Fibroblast of villous mesenchyme (primary cell): ENCODE data around the gene RPL23. TPM values are rescaled to one million over a fixed set of nuclear protein-coding genes. Genes with fewer than 3 reads are reported as not detected.

Source experiments
- DNase-seq: peaks from one replicate; pipeline ENCODE4 v3.0.0-alpha.2; 2010; ENCODE audit warnings: low read depth
- H3K4me3 ChIP-seq: 2 replicates; pipeline ENCODE4 v1.5.1; 2011; ENCODE audit warnings: low read depth, mild to moderate bottlenecking, low read length
- total RNA-seq: library from RNA; depleted of rRNA; stranded (reverse); fragments of >200 nt; gene quantifications from 2 replicates; pipeline ENCODE4 v1.2.3, GENCODE V29; 2012
- TF ChIP-seq, protein P1 (sequence below): IDR thresholded peaks from 2 replicates; pipeline ENCODE4 v1.5.1; 2012; ENCODE audit warnings: low read depth, mild to moderate bottlenecking, low read length; ENCODE audit not compliant: insufficient read depth

RPL23 gene
- total RNA-seq, 1 donor = 1,112 TPM

DNA sequence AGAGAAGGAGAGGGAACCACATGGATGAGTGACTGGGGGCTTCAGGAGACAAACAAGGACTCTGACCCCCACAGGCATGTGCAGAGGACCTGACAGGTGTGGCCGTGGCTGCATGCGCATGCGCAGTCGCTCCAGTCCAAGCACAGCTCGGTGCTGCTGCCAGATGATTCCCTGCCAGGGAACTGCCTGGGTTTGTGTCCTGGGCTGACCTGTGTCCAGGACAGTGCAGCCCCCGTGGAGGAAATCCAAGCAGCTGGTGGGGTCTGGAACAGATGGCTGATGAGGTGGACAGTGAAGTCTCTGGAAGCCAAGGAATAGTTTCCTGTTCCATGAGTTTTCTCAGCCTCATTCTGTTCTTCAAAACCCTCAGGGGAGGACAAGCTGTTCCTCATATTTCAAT is 43.7 kb upstream of the RPL23 start:
- DNase-seq = peak; percentile 71
- TF ChIP-seq, protein P1, sequence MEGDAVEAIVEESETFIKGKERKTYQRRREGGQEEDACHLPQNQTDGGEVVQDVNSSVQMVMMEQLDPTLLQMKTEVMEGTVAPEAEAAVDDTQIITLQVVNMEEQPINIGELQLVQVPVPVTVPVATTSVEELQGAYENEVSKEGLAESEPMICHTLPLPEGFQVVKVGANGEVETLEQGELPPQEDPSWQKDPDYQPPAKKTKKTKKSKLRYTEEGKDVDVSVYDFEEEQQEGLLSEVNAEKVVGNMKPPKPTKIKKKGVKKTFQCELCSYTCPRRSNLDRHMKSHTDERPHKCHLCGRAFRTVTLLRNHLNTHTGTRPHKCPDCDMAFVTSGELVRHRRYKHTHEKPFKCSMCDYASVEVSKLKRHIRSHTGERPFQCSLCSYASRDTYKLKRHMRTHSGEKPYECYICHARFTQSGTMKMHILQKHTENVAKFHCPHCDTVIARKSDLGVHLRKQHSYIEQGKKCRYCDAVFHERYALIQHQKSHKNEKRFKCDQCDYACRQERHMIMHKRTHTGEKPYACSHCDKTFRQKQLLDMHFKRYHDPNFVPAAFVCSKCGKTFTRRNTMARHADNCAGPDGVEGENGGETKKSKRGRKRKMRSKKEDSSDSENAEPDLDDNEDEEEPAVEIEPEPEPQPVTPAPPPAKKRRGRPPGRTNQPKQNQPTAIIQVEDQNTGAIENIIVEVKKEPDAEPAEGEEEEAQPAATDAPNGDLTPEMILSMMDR = no peak
- H3K4me3 ChIP-seq = no peak overlapping the region

DNA sequence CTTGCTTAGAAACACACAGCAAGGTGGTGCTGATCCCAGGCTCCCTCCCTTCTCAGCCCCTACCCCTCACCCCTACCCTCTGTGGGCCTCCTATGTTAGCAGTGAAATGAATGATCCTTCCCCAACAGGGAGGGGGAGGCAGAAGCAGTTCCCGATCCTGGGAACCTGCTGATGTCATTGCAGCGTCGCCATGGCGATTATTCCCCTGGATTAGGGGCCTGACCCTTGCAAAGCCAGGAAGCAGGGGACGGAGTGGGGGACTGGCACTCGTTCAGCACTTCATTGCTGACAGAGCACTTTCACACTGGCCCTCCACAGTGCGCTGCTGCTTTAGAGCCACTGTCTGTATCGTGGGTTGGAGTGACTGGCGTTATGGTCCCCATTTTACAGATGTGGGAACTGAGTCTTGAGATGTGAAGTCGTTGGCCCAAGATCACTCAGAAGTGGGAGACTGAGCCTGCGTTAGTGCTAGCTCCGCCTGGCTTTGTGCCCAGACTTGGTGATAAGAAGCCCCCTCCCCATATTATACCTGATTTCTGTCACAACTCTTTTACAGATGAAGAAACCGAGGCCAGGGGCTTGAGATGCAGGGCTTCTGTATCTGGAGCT is 42.9 kb upstream of the RPL23 start:
- peak; percentile 81 for DNase-seq
- TF ChIP-seq, protein P1 = no peak

DNA sequence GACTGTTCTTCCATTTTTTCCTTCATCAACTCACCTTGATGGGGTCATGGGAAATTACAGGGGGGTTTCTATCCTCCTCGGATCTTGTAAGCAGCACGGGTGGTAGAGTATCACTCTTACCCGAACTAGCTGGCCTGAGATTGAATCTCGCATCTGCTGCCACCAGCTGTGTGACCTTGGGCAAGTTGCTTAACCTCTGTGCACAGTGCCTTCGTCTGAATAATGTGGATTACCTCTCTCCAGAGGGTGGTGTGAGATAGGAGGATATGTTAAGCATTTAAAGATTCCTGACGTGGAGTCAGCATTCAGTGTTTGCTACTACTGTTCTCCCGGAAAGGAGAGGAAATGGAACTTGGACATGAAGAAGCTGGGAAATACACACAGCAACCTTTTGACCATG is 40.8 kb upstream of the RPL23 start:
- TF ChIP-seq, protein P1 = no peak
- DNase-seq = peak; percentile 64
- no peak overlapping the region for H3K4me3 ChIP-seq

More for the DNA sequence above, 42.9 kb upstream of the RPL23 start:
- no peak overlapping the region for H3K4me3 ChIP-seq

DNA sequence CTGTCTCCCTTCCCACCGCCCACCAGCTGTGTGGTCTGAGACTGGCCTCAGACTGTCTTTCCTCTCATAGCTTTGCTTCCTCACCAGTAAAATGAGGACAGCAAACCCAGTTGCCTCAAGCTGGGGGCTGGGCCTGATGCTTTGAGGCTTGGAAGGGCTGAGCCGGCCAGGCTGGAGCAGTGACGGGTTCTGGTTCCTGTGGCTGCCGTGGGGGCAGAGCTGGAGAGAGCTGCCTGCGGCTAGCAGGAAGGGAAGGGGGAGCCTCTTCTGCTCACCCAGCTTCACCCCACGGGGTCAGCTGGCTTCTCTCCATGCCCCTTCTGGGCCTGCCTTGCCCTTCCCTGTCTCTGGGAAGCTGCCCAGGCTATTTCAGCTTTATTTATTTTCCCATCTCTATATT is 40.1 kb upstream of the RPL23 start:
- TF ChIP-seq, protein P1 = no peak
- H3K4me3 ChIP-seq = no peak overlapping the region
- DNase-seq = peak; percentile 74

DNA sequence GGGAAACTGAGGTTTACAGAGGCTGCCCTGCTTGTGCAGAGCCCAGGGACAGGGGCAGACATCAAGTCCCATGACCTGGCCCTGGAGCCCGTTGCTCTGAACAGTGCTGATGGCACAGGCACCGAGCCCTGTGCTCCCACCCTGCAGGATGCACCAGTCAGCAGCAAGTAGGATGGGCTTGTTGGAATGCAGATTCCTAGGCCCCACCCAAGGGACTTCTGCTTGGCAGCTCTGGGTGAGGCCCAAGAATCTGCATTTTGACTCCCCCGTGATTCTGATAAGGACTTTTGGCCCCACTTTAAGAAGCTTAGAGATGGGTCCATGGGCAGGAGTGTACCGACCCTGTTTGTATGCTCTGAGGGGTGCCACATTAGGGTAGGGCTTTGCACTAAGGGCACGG is 39.6 kb upstream of the RPL23 start:
- DNase-seq = no peak
- no peak overlapping the region for H3K4me3 ChIP-seq
- TF ChIP-seq, protein P1 = no peak

DNA sequence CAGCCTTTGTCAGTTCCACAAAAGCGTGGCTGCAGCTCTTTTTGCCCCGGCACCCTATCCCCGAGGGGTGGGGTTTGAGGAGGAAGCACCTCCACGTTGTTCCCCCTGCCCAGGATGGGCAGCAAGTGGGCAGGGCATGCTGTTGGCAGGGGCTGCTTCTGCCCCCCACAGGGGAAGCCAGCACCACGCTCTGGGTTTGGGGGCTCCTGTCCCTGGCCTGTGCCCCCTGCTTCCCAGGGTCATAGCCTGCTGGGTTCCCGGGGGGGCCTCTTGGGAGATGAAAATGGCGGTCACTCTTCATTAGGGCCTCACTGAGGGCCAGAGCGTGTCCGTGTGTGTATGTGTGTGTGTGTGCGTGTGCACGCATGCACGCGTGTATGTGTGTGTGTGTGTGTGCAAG is 39.1 kb upstream of the RPL23 start:
- DNase-seq = no peak
- TF ChIP-seq, protein P1 = no peak
- H3K4me3 ChIP-seq = no peak overlapping the region

DNA sequence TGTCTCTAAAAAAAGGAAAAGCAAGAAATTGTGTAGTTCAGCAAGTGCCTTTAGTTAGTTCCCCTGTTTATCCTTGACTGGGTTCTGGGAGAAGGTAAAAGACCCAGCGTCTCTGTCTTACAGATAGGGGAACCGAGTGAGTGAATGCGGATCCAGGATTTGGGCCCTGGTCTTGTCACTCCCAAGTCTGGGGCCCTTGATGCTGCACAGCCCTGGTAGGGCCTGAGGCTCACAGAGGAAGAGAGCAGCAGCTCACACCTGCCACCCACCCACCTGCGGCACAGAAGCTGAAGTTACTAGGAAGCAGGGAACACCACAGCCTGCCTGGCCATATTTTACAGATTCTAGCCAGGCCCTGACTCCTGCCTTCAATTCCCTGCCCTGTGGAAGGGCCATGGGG is 38.6 kb upstream of the RPL23 start:
- DNase-seq = no peak
- no peak overlapping the region for H3K4me3 ChIP-seq
- TF ChIP-seq, protein P1 = no peak
